GM21526 (cell line): ENCODE measurements around the gene GNG7.
"Not testable (repeated sequence)": the region's sequence is repeated elsewhere in the genome, so short reads cannot be mapped to it uniquely, and the experiment has no call there.

ENCODE experiments used
- ATAC-seq: cut with Tn5 transposase; IDR thresholded peaks from one replicate; pipeline ENCODE4 v1.9.1; 2021; ENCODE audit warnings: moderate library complexity; ENCODE audit not compliant: unreplicated experiment, low FRiP score

GNG7 gene

DNA sequence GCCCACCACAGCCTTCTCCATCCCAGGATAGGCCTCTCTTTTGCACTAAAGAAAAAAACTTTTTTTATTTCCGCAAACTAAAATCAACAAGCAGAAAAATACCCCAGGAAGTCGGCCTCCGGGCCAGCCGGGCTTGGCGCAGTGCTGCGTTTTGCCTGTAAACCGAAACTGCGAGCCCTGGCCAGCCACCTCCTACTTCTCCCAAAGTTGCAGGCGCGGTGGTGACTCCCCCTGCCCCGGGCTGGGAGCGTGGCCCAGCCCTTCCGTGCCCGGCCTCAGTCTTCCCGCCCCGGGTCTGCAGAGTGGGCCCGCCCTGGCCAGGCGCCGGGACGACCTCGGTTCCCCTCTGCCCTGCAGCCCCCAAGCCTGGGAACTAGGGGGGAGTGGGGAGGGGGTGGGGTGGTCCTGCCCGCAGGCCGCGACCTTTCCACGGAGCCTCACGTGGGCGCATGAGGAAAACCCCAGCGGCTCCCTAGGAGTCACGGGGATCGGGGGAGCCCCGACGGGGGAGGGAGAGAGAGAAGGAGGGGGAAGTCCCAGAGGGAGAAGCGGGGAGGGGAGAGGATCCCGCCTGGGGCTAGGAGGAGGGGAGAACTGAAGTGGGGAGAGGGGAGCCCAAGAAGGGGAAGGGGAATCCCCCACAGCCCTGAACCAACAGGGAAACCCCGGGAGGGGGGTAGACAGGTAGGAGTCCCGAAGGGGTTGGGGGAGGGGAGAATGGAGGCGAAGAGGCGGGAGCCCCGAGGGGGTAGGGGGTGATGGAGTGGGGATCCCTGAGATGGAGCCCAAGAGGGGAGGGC lies 223.5 kb downstream of the GNG7 start:
- no peak for ATAC-seq

DNA sequence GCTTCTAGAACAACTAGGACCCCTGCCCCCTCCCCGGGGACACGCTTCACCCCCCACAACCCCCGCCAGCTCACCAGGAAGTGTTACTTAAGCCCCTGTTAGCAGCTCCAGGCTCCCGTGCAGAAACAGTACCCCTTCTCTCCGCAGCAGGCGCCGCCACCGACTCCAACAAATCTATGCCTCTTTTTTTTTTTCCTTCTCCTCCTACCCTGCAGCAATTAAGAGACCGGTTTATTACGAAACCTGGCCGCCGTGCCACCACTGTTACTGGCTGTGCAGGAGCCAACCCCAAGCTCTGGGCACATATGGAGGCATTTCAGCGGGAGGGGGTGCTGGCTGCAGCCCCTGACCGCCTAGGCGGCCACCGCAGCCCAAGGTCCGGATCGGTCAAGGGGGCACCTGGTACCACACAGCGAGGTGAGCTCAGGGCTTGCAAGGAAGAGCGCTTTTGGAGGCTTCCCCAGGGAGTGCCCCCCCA lies 224.2 kb downstream of the GNG7 start:
- no peak for ATAC-seq

DNA sequence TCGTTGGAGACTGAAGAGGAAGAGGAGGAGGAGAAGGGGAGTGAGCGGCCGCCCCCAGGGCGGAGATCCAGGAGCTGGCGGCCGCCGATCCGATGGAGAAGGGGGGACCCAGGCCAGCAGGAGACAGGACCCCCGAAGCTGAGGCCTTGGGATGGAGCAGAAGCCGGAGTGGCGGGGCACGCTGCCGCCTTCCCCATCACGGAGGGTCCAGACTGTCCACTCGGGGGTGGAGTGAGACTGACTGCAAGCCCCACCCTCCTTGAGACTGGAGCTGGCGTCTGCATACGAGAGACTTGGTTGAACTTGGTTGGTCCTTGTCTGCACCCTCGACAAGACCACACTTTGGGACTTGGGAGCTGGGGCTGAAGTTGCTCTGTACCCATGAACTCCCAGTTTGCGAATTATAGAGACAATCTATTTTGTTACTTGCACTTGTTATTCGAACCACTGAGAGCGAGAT lies 224.7 kb downstream of the GNG7 start:
- ATAC-seq, result no peak

DNA sequence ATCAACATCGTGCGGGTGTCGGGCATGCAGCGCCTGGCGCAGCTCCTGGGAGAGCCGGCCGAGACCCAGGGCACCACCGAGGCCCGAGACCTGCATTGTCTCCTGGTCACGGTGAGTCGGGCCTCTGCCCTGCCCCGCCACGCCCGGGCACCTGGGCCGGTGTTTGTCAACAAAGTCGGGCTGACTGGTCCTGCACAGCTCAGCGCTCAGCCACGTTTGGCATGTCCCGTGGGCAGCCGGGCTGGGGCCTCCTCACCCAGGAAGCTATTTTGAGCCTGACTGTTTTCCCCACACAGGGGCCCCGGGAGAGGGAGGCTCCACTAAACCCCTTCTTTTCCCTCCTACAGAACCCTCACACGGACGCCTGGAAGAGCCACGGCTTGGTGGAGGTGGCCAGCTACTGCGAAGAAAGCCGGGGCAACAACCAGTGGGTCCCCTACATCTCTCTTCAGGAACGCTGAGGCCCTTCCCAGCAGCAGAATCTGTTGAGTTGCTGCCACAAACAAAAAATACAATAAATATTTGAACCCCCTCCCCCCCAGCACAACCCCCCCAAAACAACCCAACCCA lies 225.3 kb downstream of the GNG7 start:
- ATAC-seq, result no peak

DNA sequence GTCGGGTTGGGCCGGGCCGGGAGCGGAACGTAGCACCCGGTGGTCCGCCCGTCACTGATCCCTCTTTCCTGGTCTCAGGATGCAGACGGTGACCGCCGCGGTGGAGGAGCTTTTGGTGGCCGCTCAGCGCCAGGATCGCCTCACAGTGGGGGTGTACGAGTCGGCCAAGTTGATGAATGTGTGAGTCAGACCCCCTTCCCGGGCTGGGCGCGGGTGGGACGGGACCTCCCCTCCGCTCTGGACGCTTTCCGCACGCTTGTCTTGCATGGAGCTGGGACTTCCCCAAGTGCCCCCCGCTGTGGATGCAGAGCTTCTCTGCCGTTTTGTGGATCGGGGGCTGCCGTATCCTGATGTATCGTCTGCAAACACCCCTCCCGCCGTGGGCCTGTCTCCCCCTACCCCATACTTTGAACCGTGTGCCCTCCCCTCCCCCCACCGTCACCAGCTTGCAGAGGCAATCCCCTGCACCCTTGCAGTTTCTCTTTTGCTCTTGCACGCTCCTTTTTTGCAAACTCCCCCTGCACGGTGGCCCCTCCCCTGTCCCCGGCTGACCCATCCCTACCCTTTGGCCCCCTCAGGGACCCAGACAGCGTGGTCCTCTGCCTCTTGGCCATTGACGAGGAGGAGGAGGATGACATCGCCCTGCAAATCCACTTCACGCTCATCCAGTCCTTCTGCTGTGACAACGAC lies 225.9 kb downstream of the GNG7 start:
- peak; percentile 8 for ATAC-seq

DNA sequence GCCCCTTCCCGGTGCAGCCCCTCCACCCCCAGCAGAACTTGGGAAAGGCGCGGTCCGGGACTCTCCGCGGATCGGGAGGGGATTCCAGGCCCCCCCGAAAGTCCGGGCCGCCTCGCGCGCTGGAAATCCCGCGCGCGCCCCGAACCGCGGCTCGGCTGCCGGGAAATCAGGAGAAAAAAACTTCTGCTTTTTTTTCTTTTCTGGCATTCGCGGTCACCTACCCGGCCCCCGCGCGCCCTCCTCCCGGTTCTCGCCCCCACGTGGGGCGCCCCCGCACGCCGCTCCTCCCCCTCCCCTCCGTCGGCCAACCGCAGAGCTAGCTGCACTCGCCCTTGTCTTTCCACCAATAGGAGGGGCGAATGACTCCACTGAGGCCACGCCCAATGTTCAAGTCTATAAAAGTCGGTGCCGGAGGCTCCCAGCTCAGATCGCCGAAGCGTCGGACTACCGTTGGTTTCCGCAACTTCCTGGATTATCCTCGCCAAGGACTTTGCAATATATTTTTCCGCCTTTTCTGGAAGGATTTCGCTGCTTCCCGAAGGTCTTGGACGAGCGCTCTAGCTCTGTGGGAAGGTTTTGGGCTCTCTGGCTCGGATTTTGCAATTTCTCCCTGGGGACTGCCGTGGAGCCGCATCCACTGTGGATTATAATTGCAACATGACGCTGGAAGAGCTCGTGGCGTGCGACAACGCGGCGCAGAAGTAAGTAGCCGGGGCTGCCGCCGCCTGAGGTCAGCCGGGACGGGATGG lies 226.6 kb downstream of the GNG7 start, which contains the start of gene GADD45B:
Gene GADD45B (plus strand): TSS at position 426 of the 749 bp plus-strand sequence. CDS start 232 bp downstream, at position 658.
- ATAC-seq, result peak; percentile 45

DNA sequence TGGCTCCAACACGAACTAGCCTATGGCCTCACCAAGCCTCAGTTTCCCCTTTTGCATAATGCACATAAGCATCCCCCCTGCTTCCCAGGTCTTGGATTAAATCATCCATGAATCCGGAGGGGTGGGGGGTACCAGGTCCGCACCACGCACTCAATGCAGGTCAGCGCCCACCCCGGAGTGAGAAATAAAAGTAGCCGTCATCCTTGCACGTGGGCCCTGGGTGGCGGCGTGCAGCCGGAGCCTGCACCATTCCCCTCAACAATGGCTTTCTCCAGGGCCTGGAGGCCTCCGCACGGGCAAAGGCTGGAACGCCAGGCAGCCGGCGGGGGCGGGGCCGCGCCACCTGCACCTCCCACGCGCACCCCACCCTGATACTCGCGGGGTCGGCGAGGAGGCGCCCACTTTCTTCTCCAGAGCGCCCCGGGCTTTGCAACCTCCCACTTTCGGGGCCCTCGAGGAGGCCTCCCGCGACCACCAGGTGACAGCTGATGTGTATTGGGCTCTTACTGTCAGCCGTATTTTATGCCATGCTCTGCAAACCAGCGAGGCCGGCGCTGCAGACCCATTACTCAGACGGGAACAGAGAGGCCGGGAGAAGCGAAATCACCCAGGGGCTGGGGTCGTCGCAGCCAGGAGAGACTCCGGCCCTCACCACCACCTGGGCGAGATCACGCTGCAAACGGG lies 227.3 kb downstream of the GNG7 start:
- ATAC-seq, result peak; percentile 6

DNA sequence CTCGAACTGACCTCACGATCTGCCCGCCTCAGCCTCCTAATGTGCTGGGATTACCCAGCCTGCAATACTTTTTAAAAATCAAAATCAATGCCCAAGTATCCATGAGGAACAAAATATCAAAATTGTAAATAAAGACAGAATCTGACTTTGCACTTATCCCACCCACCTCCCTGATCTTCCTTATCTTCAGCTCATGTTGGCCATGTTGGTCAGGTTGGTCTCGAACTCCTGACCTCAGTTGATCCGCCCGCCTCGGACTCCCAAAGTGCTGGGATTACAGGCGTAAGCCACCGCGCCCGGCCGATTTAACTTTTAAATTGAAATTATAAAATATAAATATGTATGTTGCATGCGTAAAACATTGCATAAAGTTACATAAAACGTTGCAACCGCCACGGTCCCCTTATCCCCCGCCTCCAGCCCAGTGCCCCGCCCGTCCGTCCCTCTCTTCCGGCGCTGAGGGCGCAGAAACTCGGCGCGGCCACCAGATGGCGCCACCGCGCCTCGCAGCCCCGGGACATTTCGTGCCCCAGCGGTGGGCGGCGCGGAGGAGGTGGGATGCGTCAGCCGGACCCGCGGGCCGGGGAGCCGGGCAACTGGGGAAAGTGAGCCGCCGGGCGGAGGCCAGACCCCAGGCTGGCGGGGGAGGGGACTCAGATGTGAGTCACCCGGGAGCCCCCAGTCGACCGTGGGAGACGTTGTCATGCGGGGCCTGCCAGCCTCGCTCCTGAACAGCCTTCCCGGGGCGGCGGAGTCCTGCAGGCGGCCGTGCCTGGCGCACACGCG lies 228.1 kb downstream of the GNG7 start:
- ATAC-seq, result peak; percentile 28

DNA sequence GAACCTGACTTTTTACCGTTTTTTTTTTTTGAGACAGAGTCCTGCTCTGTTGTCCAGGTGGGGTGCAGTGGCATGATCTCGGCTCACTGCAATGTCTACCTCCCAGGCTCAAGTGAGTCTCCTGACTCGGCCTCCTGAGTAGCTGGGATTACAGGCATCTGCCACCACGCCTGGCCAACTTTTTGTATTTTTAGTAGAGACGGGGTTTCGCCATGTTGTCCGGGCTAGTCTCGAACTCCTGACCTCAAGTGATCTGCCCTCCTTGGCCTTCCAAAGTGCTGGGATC lies 232.6 kb downstream of the GNG7 start:
- ATAC-seq, result not testable (repeated sequence)

DNA sequence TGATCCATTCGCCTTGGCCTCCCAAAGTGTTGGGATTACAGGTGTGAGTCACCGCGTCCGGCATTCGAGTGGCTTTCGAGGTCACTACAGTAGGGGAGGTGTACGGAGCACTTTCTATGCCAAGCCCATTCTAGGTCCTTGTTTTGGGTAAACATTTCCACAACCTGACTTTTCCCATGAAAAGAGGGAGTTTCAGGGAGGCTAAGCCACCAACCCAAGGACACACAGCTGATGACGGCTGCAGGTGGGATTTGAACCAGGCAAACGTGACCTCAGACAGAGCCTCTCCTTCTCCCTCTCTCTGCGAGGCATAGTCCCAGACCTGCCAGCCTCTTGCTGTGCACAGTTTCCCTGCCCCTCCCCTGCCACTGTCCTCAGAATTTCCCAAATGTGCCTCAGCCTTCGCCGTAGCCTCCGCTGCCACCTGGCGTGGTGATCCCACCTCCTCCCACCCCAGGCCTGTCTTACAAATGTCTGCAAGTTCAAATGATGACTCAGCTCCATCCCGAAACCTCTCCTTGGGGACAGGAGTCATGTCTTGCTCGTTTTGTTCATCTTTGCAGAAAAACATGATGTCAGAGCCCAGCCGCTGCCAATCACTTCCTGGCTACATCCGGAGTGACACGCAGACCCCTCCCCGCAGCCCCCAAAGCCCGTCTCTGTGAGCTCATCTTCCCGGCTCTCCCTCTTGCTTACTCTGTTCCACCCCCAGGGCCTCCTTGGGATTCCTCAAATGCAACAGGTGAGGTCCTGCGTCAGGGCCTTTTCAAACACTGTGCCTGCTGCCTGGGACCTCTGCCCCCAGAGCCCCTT lies 233.2 kb downstream of the GNG7 start:
- ATAC-seq, result no peak

DNA sequence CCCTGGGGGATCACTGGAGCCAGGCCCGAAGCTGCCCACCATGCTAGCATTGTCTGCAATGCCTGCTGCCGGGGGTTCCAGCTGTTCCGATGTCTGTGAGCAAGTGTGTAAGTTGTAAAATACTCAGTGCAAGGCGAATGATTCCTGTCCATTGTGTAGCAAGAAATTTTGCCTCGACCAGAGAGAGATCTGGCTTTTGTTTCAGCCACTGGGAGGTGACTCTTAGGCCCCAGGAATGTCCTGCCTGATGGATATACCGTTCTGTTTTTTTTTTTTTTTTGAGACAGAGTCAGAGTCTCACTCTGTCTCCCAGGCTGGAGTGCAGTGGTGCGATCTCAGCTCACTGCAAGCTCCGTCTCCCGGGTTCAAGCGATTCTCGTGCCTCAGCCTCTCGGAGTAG lies 233.9 kb downstream of the GNG7 start:
- no peak for ATAC-seq

DNA sequence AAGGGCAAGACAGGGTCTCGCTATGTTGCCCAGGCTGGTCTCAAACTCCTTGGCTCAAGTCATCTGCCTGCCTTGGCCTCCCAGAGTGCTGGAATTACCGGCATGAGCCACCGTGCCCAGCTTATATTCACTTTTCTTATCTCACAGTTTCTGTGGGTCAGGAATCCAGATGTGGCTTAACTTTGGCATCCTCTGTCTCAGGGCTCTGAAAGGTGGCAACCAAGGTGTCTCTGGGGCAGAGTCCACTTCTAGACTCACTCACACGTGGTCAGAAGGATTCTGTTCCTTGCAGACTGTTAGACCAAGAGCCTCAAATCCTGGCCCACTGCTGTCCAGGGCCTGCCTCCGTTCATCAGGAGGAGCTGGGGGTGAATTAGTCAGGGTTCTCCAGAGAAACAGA lies 238.1 kb downstream of the GNG7 start:
- ATAC-seq, result no peak

DNA sequence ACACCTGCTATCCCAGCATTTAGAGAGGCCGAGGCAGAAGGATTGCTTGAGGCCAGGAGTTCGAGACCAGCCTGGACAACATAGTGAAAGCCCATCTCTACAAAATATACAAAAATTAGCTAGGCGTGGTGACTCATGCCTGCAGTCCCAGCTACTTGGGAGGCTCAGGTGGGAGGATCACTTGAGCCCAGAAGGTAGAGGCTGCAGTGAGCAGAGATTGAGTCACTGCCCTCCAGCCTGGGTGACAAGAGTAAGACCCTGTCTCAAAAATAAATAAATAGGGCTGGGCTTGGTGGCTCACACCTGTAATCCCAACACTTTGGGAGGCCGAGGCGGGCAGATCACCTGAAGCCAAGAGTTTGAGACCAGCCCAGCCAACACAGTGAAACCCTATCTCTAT lies 238.8 kb downstream of the GNG7 start:
- ATAC-seq, result not testable (repeated sequence)

DNA sequence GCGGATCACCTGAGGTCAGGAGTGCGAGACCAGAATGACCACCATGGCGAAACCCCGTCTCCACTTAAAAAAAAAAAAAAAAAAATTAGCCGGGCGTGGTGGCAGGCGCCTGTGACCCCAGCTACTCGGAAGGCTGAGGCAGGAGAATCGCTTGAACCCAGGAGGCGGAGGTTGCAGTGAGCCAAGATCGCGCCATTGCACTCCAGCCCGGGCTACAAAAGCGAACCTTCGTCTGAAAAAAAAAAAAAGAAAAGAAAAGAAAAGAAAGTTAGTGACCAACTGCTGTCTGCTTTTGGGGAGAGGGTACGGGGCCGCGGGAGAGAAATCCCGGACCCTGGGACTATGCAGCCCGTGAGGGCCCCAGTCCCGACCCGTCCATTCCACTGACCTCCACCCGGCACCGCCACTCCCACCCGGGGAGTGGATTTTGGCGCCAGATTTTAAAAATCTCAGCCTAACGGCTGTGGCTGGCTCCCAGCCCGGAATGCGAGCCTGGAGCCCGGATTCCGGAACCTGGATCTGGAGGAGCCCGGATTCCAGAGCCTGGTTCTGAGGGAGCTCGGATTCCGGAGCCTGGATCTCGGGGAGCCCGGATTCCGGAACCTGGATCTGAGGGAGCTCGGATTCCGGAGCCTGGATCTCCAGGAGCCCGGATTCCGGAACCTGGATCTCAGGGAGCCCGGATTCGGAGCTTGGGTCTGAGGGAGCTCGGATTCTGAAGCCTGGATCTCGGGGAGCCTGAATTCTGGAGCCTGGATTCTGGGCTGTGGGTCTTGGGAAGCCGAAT lies 239.7 kb downstream of the GNG7 start:
- ATAC-seq, result no peak

DNA sequence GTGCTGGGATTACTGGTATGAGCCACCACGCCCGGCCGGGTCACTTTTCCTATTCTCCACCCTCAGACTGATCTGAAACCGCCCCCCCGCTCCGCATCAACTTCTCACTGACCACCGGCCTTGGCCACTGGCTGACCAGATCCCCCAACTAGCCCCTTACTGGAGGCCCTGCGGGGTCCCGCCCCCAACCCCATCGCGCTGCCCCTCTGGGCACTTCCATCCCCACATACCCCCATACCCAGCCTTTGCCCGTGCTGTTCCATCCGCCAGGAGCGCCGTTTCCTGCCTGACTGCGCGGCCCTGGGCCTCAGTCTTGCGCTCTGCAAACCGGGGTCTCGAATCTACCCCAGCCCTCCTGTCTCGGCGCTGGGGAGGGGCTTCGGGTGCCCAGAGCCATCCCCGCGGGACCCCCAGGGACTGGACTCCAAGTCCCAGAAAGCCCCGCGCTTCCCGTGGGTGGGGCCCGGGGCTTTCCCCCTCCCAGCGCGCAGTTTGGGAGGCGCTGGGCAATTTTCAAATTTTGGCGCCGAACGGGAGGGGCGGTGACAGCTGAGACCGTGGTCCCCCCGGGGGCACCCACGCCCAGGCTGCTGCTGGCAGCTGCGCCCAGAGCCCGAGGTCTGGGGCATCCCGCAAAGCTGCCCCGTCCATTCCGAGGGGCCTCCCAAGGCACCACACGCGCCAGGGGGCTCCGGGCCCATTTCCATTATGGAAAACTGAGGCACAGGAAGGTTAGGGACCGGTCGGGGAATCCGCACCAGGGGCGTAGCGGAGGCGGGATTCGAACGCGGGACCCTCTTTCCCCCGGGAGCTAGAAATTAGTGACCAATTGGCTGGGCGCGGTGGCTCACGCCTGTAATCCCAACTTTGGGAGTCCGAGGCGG lies 240.5 kb downstream of the GNG7 start:
- ATAC-seq, result no peak
